ENCODE measurements around the gene HMGXB4.

The HMGXB4 gene

DNA sequence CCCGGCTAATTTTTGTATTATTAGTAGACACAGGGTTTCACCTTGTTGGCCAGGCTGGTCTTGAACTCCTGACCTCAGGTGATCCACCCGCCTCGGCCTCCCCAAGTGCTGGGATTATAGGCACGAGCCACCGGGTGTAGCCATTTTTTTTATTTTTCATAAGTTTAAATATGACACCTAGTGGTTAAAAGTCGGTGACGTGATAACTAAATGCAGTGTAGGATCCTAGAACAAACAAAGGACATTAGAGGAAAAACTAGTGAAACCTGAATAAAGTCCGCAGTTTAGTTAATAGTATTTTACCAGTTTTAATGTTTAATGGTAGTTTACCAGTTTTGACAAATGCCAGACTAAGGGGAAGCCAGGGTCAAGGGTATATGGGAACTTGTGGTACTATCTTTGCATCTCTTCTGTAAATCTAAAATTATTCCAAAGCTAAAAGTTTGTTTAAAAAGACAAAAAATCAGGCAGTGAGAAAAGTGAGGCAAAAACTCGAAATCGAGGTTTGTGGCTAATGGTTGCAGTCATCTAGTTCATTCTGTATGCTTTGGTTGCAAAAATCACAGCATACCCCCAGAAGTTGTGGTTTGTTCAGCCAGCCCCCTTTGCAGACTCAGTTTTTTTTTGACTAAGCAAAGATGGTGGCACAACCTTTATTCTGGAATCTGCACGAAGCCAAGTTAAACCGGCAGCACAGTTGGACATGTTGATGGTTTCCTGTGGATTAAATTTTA lies 72.0 kb downstream of the HMGXB4 start:
- H3K4me1 ChIP-seq = no peaks in the 10 kb centered on the region
- no peak for DNase-seq
- intact Hi-C loops (cut with DNase I; ENCODE audit: low total_unique reads) = no loop called here
- no peak overlapping the region for H3K27ac ChIP-seq
- H3K36me3 ChIP-seq = peaks cover 87 to 97% (median 92%) of the 10 kb centered on the region in 3 donors
- H3K27me3 ChIP-seq = no peaks in the 10 kb centered on the region
- H3K9me3 ChIP-seq = no peaks in the 10 kb centered on the region
- TF ChIP-seq, protein P1, sequence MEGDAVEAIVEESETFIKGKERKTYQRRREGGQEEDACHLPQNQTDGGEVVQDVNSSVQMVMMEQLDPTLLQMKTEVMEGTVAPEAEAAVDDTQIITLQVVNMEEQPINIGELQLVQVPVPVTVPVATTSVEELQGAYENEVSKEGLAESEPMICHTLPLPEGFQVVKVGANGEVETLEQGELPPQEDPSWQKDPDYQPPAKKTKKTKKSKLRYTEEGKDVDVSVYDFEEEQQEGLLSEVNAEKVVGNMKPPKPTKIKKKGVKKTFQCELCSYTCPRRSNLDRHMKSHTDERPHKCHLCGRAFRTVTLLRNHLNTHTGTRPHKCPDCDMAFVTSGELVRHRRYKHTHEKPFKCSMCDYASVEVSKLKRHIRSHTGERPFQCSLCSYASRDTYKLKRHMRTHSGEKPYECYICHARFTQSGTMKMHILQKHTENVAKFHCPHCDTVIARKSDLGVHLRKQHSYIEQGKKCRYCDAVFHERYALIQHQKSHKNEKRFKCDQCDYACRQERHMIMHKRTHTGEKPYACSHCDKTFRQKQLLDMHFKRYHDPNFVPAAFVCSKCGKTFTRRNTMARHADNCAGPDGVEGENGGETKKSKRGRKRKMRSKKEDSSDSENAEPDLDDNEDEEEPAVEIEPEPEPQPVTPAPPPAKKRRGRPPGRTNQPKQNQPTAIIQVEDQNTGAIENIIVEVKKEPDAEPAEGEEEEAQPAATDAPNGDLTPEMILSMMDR (IDR thresholded peaks at IDR 0.05) = no peak
- no peak overlapping the region for H3K4me3 ChIP-seq

DNA sequence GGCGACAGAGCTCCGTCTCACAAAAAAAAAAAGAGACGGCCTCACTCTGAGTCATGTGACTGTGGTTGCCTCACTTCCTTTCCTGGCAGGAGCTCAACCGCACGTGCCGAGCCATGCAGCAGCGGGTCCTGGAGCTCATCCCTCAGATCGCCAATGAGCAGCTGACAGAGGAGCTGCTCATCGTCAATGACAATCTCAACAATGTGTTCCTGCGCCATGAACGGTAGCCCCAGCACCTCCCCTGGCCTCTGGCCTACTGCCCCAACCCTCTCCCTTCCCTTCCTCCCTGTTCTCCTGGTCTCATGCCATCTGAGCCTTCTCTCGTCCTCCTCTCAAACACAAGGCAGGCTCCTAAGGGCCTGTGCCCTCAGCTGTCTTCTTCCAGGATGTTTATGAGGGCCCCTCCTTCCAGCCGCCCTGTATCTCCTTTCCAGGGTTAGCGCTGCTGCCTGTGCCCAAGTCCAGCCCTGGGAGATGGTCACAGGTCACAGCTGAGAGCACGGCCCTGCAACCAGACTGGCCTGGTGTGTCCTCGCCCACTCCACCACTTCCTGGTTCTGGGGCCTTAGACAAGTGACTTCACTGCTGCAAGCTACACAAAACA lies 73.1 kb downstream of the HMGXB4 start:
- Histone ChIP-seq H3K36me3 (peaks cover 90 to 97% (median 92%) of the 10 kb centered on the region in 3 donors), H3K4me3 (no peak overlapping the region), H3K4me1 (no peaks in the 10 kb centered on the region), H3K9me3 (no peaks in the 10 kb centered on the region), H3K27ac (no peak overlapping the region), H3K27me3 (no peaks in the 10 kb centered on the region)
- peak; percentile 85 to 88 for DNase-seq
- TF ChIP-seq, protein P1 (IDR thresholded peaks at IDR 0.05) = no peak
- intact Hi-C loops (cut with DNase I; ENCODE audit: low total_unique reads) = no loop called here

DNA sequence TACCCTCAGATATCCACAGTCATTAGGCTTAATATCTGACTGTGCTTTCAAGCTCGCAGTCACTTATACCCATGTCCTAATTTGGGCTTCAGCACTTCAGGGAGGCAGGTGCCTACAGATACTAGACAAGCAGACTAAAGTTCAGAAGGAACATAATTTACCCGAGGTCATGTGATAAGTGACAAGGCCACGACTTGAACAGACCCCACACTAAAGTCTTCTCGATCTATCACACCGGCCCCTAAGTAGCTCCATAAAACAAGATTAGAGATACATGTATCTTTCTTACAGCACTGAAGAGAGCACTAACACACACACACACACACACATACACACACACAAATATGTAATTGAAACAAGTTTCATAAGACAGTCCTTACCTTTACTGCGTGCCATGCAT lies 75.0 kb downstream of the HMGXB4 start:
- no peaks in the 10 kb centered on the region for H3K4me1 ChIP-seq
- no peaks in the 10 kb centered on the region for H3K9me3 ChIP-seq
- no peak overlapping the region for H3K27ac ChIP-seq
- intact Hi-C loops (cut with DNase I; ENCODE audit: low total_unique reads) = no loop called here
- TF ChIP-seq, protein P1 (IDR thresholded peaks at IDR 0.05) = no peak
- peaks cover 80 to 98% (median 93%) of the 10 kb centered on the region in 3 donors for H3K36me3 ChIP-seq
- H3K27me3 ChIP-seq = no peaks in the 10 kb centered on the region
- no peak overlapping the region for H3K4me3 ChIP-seq
- DNase-seq = no peak

DNA sequence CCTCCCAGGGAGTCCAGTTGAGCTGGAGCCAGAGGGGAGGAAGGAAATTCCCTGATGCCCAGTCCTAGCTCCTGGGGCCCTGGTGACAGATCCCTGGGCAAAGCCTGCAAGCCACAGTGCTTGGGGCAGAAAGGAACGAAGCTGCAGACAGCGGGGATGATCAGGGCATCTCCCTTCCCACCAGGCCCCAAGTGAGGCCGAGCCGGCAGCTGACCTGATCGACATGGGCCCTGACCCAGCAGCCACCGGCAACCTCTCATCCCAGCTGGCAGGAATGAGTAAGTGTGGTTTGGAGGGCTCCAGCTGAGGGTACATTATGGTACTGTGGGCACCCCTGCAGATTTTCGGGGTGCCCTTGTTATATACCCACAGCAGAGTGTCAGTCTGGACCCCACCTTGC lies 75.9 kb downstream of the HMGXB4 start:
- Histone ChIP-seq H3K27me3 (no peaks in the 10 kb centered on the region), H3K4me1 (no peaks in the 10 kb centered on the region), H3K36me3 (peaks cover 71 to 98% (median 93%) of the 10 kb centered on the region in 3 donors), H3K4me3 (no peak overlapping the region), H3K27ac (no peak overlapping the region), H3K9me3 (no peaks in the 10 kb centered on the region)
- TF ChIP-seq, protein P1 (IDR thresholded peaks at IDR 0.05) = no peak
- intact Hi-C loops (cut with DNase I; ENCODE audit: low total_unique reads) = no loop called here
- no peak for DNase-seq

DNA sequence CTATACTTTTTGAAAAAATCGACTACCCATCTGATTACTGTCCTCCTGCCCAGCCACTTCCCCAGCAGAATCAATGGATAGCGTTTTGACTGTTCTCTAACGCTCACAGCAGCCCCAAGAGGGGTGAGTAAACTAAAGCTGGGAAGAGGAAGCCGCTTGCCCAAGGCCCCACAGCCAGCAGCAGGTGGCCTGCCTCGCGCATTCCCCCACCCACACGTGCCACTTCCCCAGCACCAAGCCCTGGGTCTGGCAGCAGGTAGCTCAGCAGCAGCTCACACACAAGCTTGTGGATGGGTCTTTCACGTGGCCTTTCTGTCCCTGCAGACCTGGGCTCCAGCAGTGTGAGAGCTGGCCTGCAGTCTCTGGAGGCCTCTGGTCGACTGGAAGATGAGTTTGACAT lies 76.7 kb downstream of the HMGXB4 start:
- Histone ChIP-seq H3K9me3 (no peaks in the 10 kb centered on the region), H3K27me3 (no peaks in the 10 kb centered on the region), H3K4me3 (no peak overlapping the region), H3K27ac (no peak overlapping the region), H3K4me1 (no peaks in the 10 kb centered on the region), H3K36me3 (peaks cover 67 to 98% (median 95%) of the 10 kb centered on the region in 3 donors)
- TF ChIP-seq, protein P1 (IDR thresholded peaks at IDR 0.05) = no peak
- no peak for DNase-seq
- intact Hi-C loops (cut with DNase I; ENCODE audit: low total_unique reads) = no loop called here
